Measurements from ENCODE around the gene GPA33.

GRCh38 chr1:167061073-167061464 lies 29.1 kb downstream of the GPA33 start:
- TF ChIP-seq, protein P1, sequence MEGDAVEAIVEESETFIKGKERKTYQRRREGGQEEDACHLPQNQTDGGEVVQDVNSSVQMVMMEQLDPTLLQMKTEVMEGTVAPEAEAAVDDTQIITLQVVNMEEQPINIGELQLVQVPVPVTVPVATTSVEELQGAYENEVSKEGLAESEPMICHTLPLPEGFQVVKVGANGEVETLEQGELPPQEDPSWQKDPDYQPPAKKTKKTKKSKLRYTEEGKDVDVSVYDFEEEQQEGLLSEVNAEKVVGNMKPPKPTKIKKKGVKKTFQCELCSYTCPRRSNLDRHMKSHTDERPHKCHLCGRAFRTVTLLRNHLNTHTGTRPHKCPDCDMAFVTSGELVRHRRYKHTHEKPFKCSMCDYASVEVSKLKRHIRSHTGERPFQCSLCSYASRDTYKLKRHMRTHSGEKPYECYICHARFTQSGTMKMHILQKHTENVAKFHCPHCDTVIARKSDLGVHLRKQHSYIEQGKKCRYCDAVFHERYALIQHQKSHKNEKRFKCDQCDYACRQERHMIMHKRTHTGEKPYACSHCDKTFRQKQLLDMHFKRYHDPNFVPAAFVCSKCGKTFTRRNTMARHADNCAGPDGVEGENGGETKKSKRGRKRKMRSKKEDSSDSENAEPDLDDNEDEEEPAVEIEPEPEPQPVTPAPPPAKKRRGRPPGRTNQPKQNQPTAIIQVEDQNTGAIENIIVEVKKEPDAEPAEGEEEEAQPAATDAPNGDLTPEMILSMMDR (IDR thresholded peaks at IDR 0.05) = no peak
- no peak for TF ChIP-seq POLR2A (IDR thresholded peaks at IDR 0.05)
